H9 (cell line): ENCODE results near the gene ILF2. TPM values are rescaled to one million over a fixed set of nuclear protein-coding genes. Genes with fewer than 3 reads are reported as not detected.

ENCODE experiments used
- DNase-seq: peaks from one replicate; pipeline ENCODE4 v3.0.0-alpha.2; 2017
- H2AFZ ChIP-seq: one replicate; pipeline ENCODE4 v1.6.1; 2013; ENCODE audit warnings: mild to moderate bottlenecking, low read length, control low read depth, moderate library complexity
- H2AK5ac ChIP-seq: 2 replicates; pipeline ENCODE4 v1.6.1; 2013; ENCODE audit warnings: low read length, control low read depth, mixed read lengths; ENCODE audit not compliant: insufficient read length
- H2BK120ac ChIP-seq: one replicate; pipeline ENCODE4 v1.6.1; 2013; ENCODE audit warnings: low read depth, mild to moderate bottlenecking, low read length, control low read depth, inconsistent platforms; ENCODE audit not compliant: poor library complexity, severe bottlenecking
- H2BK12ac ChIP-seq: 2 replicates; pipeline ENCODE4 v1.6.1; 2013; ENCODE audit warnings: low read length, control low read depth, mixed read lengths, low read depth; ENCODE audit not compliant: insufficient read length
- H2BK15ac ChIP-seq: 2 replicates; pipeline ENCODE4 v1.6.1; 2013; ENCODE audit warnings: low read depth, low read length, control low read depth
- H2BK20ac ChIP-seq: one replicate; pipeline ENCODE4 v1.6.1; 2013; ENCODE audit warnings: low read depth, mild to moderate bottlenecking, low read length, control low read depth, inconsistent platforms; ENCODE audit not compliant: poor library complexity, severe bottlenecking
- H2BK5ac ChIP-seq: 2 replicates; pipeline ENCODE4 v1.6.1; 2013; ENCODE audit warnings: low read length, control low read depth, mixed read lengths; ENCODE audit not compliant: insufficient read length
- H3K14ac ChIP-seq: 2 replicates; pipeline ENCODE4 v1.6.1; 2013; ENCODE audit warnings: low read length, control low read depth; ENCODE audit not compliant: insufficient read depth
- H3K18ac ChIP-seq: 2 replicates; pipeline ENCODE4 v1.6.1; 2013; ENCODE audit warnings: low read depth, mild to moderate bottlenecking, mixed read lengths, low read length, control low read depth; ENCODE audit not compliant: insufficient read length
- H3K23ac ChIP-seq: 2 replicates; pipeline ENCODE4 v1.6.1; 2013; ENCODE audit warnings: low read length, control low read depth, mixed read lengths, low read depth; ENCODE audit not compliant: insufficient read length
- H3K23me2 ChIP-seq: 2 replicates; pipeline ENCODE4 v1.6.1; 2013; ENCODE audit warnings: low read depth, mild to moderate bottlenecking, mixed read lengths, low read length, control low read depth; ENCODE audit not compliant: insufficient read length, poor library complexity, severe bottlenecking
- H3K27ac ChIP-seq: 2 replicates; pipeline ENCODE4 v1.5.1; 2013; ENCODE audit warnings: low read length, control low read depth, mixed read lengths, low read depth; ENCODE audit not compliant: insufficient read length
- H3K27me3 ChIP-seq: 2 replicates; pipeline ENCODE4 v1.6.1; 2013; ENCODE audit warnings: low read length, control low read depth, inconsistent platforms; ENCODE audit not compliant: insufficient read depth
- H3K4ac ChIP-seq: 2 replicates; pipeline ENCODE4 v1.6.1; 2013; ENCODE audit warnings: low read depth, mild to moderate bottlenecking, control low read depth, inconsistent platforms, low read length, moderate library complexity
- H3K4me1 ChIP-seq: 2 replicates; pipeline ENCODE4 v1.6.1; 2013; ENCODE audit warnings: low read length, control low read depth, inconsistent platforms; ENCODE audit not compliant: insufficient read depth
- H3K4me2 ChIP-seq: 2 replicates; pipeline ENCODE4 v1.6.1; 2013; ENCODE audit warnings: low read length, control low read depth, mixed read lengths; ENCODE audit not compliant: insufficient read length, insufficient read depth
- H3K56ac ChIP-seq: 2 replicates; pipeline ENCODE4 v1.6.1; 2013; ENCODE audit warnings: low read depth, mild to moderate bottlenecking, mixed read lengths, low read length, control low read depth; ENCODE audit not compliant: insufficient read length
- H3K79me1 ChIP-seq: 2 replicates; pipeline ENCODE4 v1.6.1; 2013; ENCODE audit warnings: low read depth, mild to moderate bottlenecking, moderate library complexity, low read length, control low read depth, inconsistent platforms; ENCODE audit not compliant: insufficient read depth, poor library complexity, severe bottlenecking
- H3K79me2 ChIP-seq: 2 replicates; pipeline ENCODE4 v1.6.1; 2013; ENCODE audit warnings: low read length, control low read depth, inconsistent platforms; ENCODE audit not compliant: insufficient read depth
- H3K9ac ChIP-seq: 2 replicates; pipeline ENCODE4 v1.6.1; 2013; ENCODE audit warnings: low read length, control low read depth, mixed read lengths; ENCODE audit not compliant: insufficient read length; ENCODE audit errors: extremely low read depth
- H3K9me3 ChIP-seq: one replicate; pipeline ENCODE4 v1.6.1; 2013; ENCODE audit warnings: low read depth, low read length, inconsistent platforms; ENCODE audit not compliant: control insufficient read depth
- H3T11ph ChIP-seq: one replicate; pipeline ENCODE4 v1.6.1; 2013; ENCODE audit warnings: mild to moderate bottlenecking, low read length, control low read depth, inconsistent platforms
- H4K20me1 ChIP-seq: one replicate; pipeline ENCODE4 v1.6.1; 2013; ENCODE audit not compliant: control insufficient read depth, insufficient read length, insufficient read depth
- H4K5ac ChIP-seq: 2 replicates; pipeline ENCODE4 v1.6.1; 2013; ENCODE audit warnings: low read depth, mild to moderate bottlenecking, mixed read lengths, low read length, control low read depth; ENCODE audit not compliant: insufficient read length
- H4K8ac ChIP-seq: replicated peaks from 2 replicates; pipeline ENCODE4 v1.6.1; 2013; ENCODE audit warnings: low read length, control low read depth, mixed read lengths, low read depth; ENCODE audit not compliant: insufficient read length
- H4K91ac ChIP-seq: 2 replicates; pipeline ENCODE4 v1.6.1; 2013; ENCODE audit warnings: low read depth, mild to moderate bottlenecking, moderate library complexity, mixed read lengths, low read length, control low read depth; ENCODE audit not compliant: insufficient read length
- H3K27ac Mint-ChIP-seq, 3 experiments: 2 replicates in 2 of 3; 3 replicates in 1 of 3; pipeline ENCODE4 v1.8.0; 2020 to 2021; ENCODE audit warnings: mixed read lengths in 3 of 3, mild to moderate bottlenecking in 1 of 3, moderate library complexity in 1 of 3
- H3K27me3 Mint-ChIP-seq: 2 replicates; pipeline ENCODE4 v1.8.0; 2021; ENCODE audit warnings: low read depth, mild to moderate bottlenecking, moderate library complexity, mixed read lengths
- H3K36me3 Mint-ChIP-seq, 3 experiments: 2 replicates in 2 of 3; 3 replicates in 1 of 3; pipeline ENCODE4 v1.8.0; 2020 to 2021; ENCODE audit warnings: low read depth in 3 of 3, mixed read lengths in 3 of 3; ENCODE audit not compliant: insufficient read depth in 1 of 3
- H3K4me1 Mint-ChIP-seq, 2 experiments: 2 replicates each; pipeline ENCODE4 v1.8.0; 2020; ENCODE audit warnings: mixed read lengths in 2 of 2
- H3K4me3 Mint-ChIP-seq, 2 experiments: 2 replicates in 1 of 2; 3 replicates in 1 of 2; pipeline ENCODE4 v1.8.0; 2020 to 2021; ENCODE audit warnings: mild to moderate bottlenecking in 2 of 2, mixed read lengths in 2 of 2, moderate library complexity in 1 of 2
- H3K9me3 Mint-ChIP-seq, 2 experiments: 2 replicates in 1 of 2; 3 replicates in 1 of 2; pipeline ENCODE4 v1.8.0; 2020; ENCODE audit warnings: mild to moderate bottlenecking in 2 of 2, mixed read lengths in 2 of 2, moderate library complexity in 1 of 2
- CTCF ChIP-seq: fragments of 200-600 bp; sonication (generic); conservative IDR thresholded peaks from 3 replicates; pipeline ENCODE4 v1.8.0; 2021; ENCODE audit warnings: antibody characterized with exemption, mild to moderate bottlenecking
- WGBS: extraction: QIAGEN DNeasy Blood & Tissue Kit; methylation state at CpG from one replicate; pipeline ENCODE4 v1.1.7; 2013; ENCODE audit warnings: missing lambda C conversion rate, low lambda C conversion rate, mixed read lengths; ENCODE audit not compliant: insufficient read length; ENCODE audit errors: extremely low coverage; 5-methylcytosine and 5-hydroxymethylcytosine counted together
- total RNA-seq: library from RNA; stranded (reverse); gene quantifications from 2 replicates; pipeline ENCODE4 v1.2.1, GENCODE V29; 2021

ILF2 gene
- total RNA-seq, 1 experiment from 2014 or later, result 357 TPM

DNA sequence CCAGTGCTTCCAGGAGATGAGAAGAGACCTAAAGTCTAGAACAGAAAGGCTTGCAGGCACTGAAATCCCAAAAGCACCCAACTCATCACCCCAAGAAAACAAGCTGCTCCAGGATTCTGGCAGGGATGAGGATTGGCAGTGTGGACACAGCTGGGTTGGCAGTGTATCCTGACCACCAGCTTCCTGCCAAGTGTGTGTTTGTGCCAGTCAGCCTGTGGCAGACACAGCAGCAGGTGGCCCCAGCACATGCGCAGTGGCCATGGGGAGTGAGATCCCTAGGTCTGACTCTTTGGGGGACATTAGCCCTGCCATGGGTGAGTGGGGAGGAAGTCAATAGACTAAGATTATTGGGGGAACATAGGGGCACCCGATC lies 20.9 kb downstream of the ILF2 start:
- H3K27me3 ChIP-seq, result no peaks in the 10 kb centered on the region
- no peak overlapping the region for H2BK12ac ChIP-seq
- H4K91ac ChIP-seq, result no peak overlapping the region
- Mint-ChIP-seq H3K27me3 (peaks cover 4% of the 10 kb centered on the region; the same call in 1 of the 2 replicates), H3K36me3 (peaks cover 8 to 20% (median 18%) of the 10 kb centered on the region in 3 experiments; a peak in 6 of 7 replicates), H3K4me1 (peaks cover 6% of the 10 kb centered on the region in 2 experiments), H3K4me3 (no peak overlapping the region), H3K9me3 (no peaks in the 10 kb centered on the region), H3K27ac (peak overlapping the region in 1 of 3 experiments; percentile 25; a peak in 1 of 7 replicates)
- DNase-seq, result no peak
- no peak overlapping the region for H3K18ac ChIP-seq
- H4K20me1 ChIP-seq, result no peaks in the 10 kb centered on the region
- H4K5ac ChIP-seq, result no peak overlapping the region
- no peak overlapping the region for H3K27ac ChIP-seq
- H3K79me1 ChIP-seq, result no peaks in the 10 kb centered on the region
- H3K23me2 ChIP-seq, result no peaks in the 10 kb centered on the region
- no peak overlapping the region for H2BK15ac ChIP-seq
- H4K8ac ChIP-seq, result no peak overlapping the region
- no peak overlapping the region for H2AK5ac ChIP-seq
- WGBS, result no CpG with 5 or more reads among the region's 2 CpGs
- no peak overlapping the region for H2BK5ac ChIP-seq
- H3K4me2 ChIP-seq, result no peak overlapping the region
- H3K23ac ChIP-seq, result no peak overlapping the region
- no peak overlapping the region for H2BK120ac ChIP-seq
- no peak overlapping the region for H3K14ac ChIP-seq
- no peaks in the 10 kb centered on the region for H3K79me2 ChIP-seq
- no peak overlapping the region for H3K56ac ChIP-seq
- H2AFZ ChIP-seq, result no peak overlapping the region
- no peak overlapping the region for H3K9ac ChIP-seq
- no peak for TF ChIP-seq CTCF
- H3K4ac ChIP-seq, result no peak overlapping the region
- H3K4me1 ChIP-seq, result no peaks in the 10 kb centered on the region
- no peak overlapping the region for H2BK20ac ChIP-seq
- no peaks in the 10 kb centered on the region for H3K9me3 ChIP-seq
- H3T11ph ChIP-seq, result no peak overlapping the region
